Iris pigment epithelial cell (primary cell): ENCODE measurements around the gene UGT2B7.
A peak's percentile ranks its signal among the peaks of the same experiment; 100 is the strongest.

Experiments used
- DNase-seq: peaks from one replicate; pipeline ENCODE4 v3.0.0-alpha.2; 2011; ENCODE audit warnings: low read depth

Gene UGT2B7

DNA sequence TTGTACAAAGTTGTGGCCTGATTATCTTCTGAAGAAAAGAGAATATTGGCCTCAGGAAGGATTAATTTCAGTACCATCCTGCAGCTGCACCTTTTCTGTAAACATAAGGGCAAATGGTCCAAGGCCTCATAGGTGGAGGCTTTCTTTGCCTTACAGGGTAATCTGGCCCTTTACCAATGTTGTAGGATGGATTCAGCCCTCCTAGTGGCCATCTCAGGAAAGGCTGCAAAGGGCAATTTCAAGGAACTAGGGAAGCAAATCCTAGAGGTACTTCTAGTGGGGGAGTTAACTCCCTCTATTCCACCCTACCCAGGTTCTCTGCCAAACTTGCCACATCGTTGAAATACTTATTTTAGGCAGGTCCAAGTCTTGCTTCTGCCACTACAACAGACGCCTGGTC is 60.6 kb downstream of the UGT2B7 start:
- DNase-seq: peak; percentile 13
